Measurements from ENCODE around the gene SLC4A2. TPM values are rescaled to one million over a fixed set of nuclear protein-coding genes. Genes with fewer than 3 reads are reported as not detected.
"Not testable (repeated sequence)": the region's sequence is repeated elsewhere in the genome, so short reads cannot be mapped to it uniquely, and the experiment has no call there.

Gene SLC4A2
- total RNA-seq, result 100 to 1,000 TPM in 1 of 5 experiments, 10 to 100 TPM in 4; 38.7 to 125 (median 65.9) TPM
- 10 to 100 TPM in 1 of 2 donors, 1 to 10 TPM in 1; 7.9 to 12.1 TPM for polyA plus RNA-seq
- 41.3 reads per million, percentile 67 among the genes with 10 or more reads in this experiment for total RNA-seq

- peak within 1 kb of the TSS; percentile 86 to 96 (median 93) for H3K27ac Mint-ChIP-seq
- Histone ChIP-seq H3K4me1 (ENCODE audit: control insufficient read depth in 2 of 2, insufficient read depth in 2 of 2, low read length in 2 of 2) (peaks cover 25 to 32% of the 10 kb centered on the region in 2 donors), H3K27ac (ENCODE audit: low read depth, low read length) (peak within 1 kb of the TSS; percentile 92), H3K27me3 (ENCODE audit: control insufficient read depth in 2 of 2, insufficient read depth in 2 of 2, low read length in 2 of 2) (no peaks in the 10 kb centered on the region), H3K9me3 (ENCODE audit: control insufficient read depth in 2 of 3, low read length in 3 of 3) (no peaks in the 10 kb centered on the region), H3K4me3 (ENCODE audit: low read length) (peak within 1 kb of the TSS; percentile 78), H3K36me3 (ENCODE audit: control insufficient read depth in 2 of 3, insufficient read depth in 3 of 3, low read length in 3 of 3) (peaks cover 0 to 3% (median 0%) of the 10 kb centered on the region in 3 experiments)
- H3K27me3 Mint-ChIP-seq, result no peaks in the 10 kb centered on the region
- peaks cover 0 to 3% (median 0%) of the 10 kb centered on the region in 5 donors for H3K36me3 Mint-ChIP-seq
- DNase-seq (peak; percentile 46 to 82 (median 61)), ATAC-seq (peak; percentile 37)
- ChIA-PET CTCF (interaction anchor here (1.2 to 3.5 kb wide), 2 partner anchors 25 to 41 kb away, joined by 7 to 15 read pairs; partner anchors contain the start of gene TMUB1), POLR2A (interaction anchor here (0.5 to 2.8 kb wide), 7 partner anchors 21 to 83 kb away, joined by 3 to 14 read pairs (median 6); partner anchors contain the start of genes ABCB8, FASTK and TMUB1)
- intact Hi-C loops (cut with micrococcal nuclease), result loop anchor here (1.0 to 5.0 kb wide), 9 partner anchors 8 to 691 kb away; partner anchors contain the start of genes REPIN1 (in 1 of the 2) and ZNF775 (in 1 of the 2)
- H3K9me3 Mint-ChIP-seq, result peaks cover 0 to 1% (median 0%) of the 10 kb centered on the region in 11 donors
- peaks cover 25 to 38% (median 35%) of the 10 kb centered on the region in 7 donors for H3K4me1 Mint-ChIP-seq
- H3K4me3 Mint-ChIP-seq, result peak within 1 kb of the TSS; percentile 91 to 99 (median 94)
These were observed at the start of gene SLC4A2 for GRCh38 chr7:151059367-151060112. SLC4A2 (plus strand) TSS chr7:151059589; CDS start chr7:151061988, 2,399 bp downstream.

GRCh38 chr7:151010037-151010306 is 49.4 kb upstream of the SLC4A2 start:
- Mint-ChIP-seq H3K36me3 (peaks cover 0 to 12% (median 0%) of the 10 kb centered on the region in 5 donors), H3K4me3 (peak overlapping the region in 5 of 10 donors; percentile 57 to 79 (median 65)), H3K27me3 (no peaks in the 10 kb centered on the region), H3K9me3 (peaks cover 0 to 4% (median 0%) of the 10 kb centered on the region in 11 donors), H3K27ac (peak overlapping the region; percentile 81 to 99 (median 94)), H3K4me1 (peaks cover 42 to 87% (median 75%) of the 10 kb centered on the region in 7 donors)
- intact Hi-C loops (cut with micrococcal nuclease), result loop anchor here (5.0 kb wide), 3 partner anchors 217 to 688 kb away; partner anchors contain the start of genes ABCF2 (in 1 of the 2), ACTR3C (in 1 of the 2) and LRRC61 (in 1 of the 2)
- no peak overlapping the region for H3K4me3 ChIP-seq (ENCODE audit: low read length)
- peak overlapping the region; percentile 73 for H3K27ac ChIP-seq (ENCODE audit: low read depth, low read length)
- CTCF ChIA-PET, result interaction anchor here (0.7 to 5.1 kb wide), 6 partner anchors 8 to 140 kb away, joined by 3 to 29 read pairs (median 12); partner anchors contain the start of gene NOS3
- no peaks in the 10 kb centered on the region for H3K9me3 ChIP-seq (ENCODE audit: control insufficient read depth in 2 of 3, low read length in 3 of 3)
- DNase-seq, result no peak
- H3K36me3 ChIP-seq (ENCODE audit: control insufficient read depth in 2 of 3, insufficient read depth in 3 of 3, low read length in 3 of 3), result no peaks in the 10 kb centered on the region
- peaks cover 60 to 76% of the 10 kb centered on the region in 2 donors for H3K4me1 ChIP-seq (ENCODE audit: control insufficient read depth in 2 of 2, insufficient read depth in 2 of 2, low read length in 2 of 2)
- H3K27me3 ChIP-seq (ENCODE audit: control insufficient read depth in 2 of 2, insufficient read depth in 2 of 2, low read length in 2 of 2), result no peaks in the 10 kb centered on the region
- POLR2A ChIA-PET, result interaction anchor here (0.6 to 4.9 kb wide), 12 partner anchors 10 to 277 kb away, joined by 3 to 33 read pairs (median 4); partner anchors contain the start of genes ABCB8 and NOS3
- no peak for ATAC-seq

- ATAC-seq (no peak), DNase-seq (peak in 6 of 9 donors; percentile 39 to 56 (median 50))
- H3K27ac ChIP-seq (ENCODE audit: low read depth, low read length), result peak overlapping the region; percentile 73
- CTCF ChIA-PET, result interaction anchor here (0.6 to 5.1 kb wide), 11 partner anchors 8 to 529 kb away, joined by 3 to 29 read pairs (median 4); partner anchors contain the start of gene NOS3
- intact Hi-C loops (cut with micrococcal nuclease), result loop anchor here (5.0 kb wide), 3 partner anchors 217 to 688 kb away; partner anchors contain the start of genes ABCF2 (in 1 of the 2), ACTR3C (in 1 of the 2) and LRRC61 (in 1 of the 2)
- Mint-ChIP-seq H3K4me1 (peaks cover 47 to 88% (median 76%) of the 10 kb centered on the region in 7 donors), H3K27ac (peak overlapping the region; percentile 81 to 99 (median 94)), H3K27me3 (no peaks in the 10 kb centered on the region), H3K4me3 (peak overlapping the region; percentile 37 to 85 (median 66)), H3K36me3 (peaks cover 0 to 18% (median 0%) of the 10 kb centered on the region in 5 donors), H3K9me3 (peaks cover 0 to 4% (median 0%) of the 10 kb centered on the region in 11 donors)
- H3K4me1 ChIP-seq (ENCODE audit: control insufficient read depth in 2 of 2, insufficient read depth in 2 of 2, low read length in 2 of 2), result peaks cover 64 to 81% of the 10 kb centered on the region in 2 donors
- POLR2A ChIA-PET, result interaction anchor here (0.6 to 4.9 kb wide), 18 partner anchors 9 to 435 kb away, joined by 3 to 33 read pairs (median 3); partner anchors contain the start of genes ABCB8 and NOS3
- H3K4me3 ChIP-seq (ENCODE audit: low read length), result no peak overlapping the region
- H3K27me3 ChIP-seq (ENCODE audit: control insufficient read depth in 2 of 2, insufficient read depth in 2 of 2, low read length in 2 of 2), result no peaks in the 10 kb centered on the region
- H3K9me3 ChIP-seq (ENCODE audit: control insufficient read depth in 2 of 3, low read length in 3 of 3), result no peaks in the 10 kb centered on the region
- H3K36me3 ChIP-seq (ENCODE audit: control insufficient read depth in 2 of 3, insufficient read depth in 3 of 3, low read length in 3 of 3), result no peaks in the 10 kb centered on the region
These were observed 48.9 kb upstream of the SLC4A2 start for GRCh38 chr7:151010307-151011096.

DNA sequence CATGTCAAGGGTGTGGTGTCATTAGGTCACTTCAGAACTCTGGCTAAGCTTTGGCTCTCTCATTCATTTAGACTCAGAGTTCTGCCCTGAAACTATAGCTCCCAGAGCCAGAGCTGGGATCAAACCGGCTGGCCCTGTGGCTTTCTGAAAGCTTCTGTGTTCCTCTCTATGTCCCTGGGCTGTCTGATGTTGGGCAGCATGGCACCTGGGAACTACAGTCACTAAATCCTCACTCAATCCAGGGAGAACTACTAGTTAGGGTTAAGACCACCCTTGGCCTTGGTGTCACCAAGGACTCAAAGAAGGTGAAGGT is 48.3 kb upstream of the SLC4A2 start:
- Histone ChIP-seq H3K27ac (ENCODE audit: low read depth, low read length) (peak overlapping the region; percentile 73), H3K4me3 (ENCODE audit: low read length) (no peak overlapping the region)
- intact Hi-C loops (cut with micrococcal nuclease), result loop anchor here (5.0 kb wide), 3 partner anchors 216 to 689 kb away; partner anchors contain the start of genes ABCF2 (in 1 of the 2), ACTR3C (in 1 of the 2) and LRRC61 (in 1 of the 2)

GRCh38 chr7:151011616-151012015 is 47.8 kb upstream of the SLC4A2 start:
- peak overlapping the region; percentile 97 for H3K27ac ChIP-seq (ENCODE audit: low read depth, low read length)
- ATAC-seq; H3K36me3 ChIP-seq (ENCODE audit: control insufficient read depth in 2 of 3, insufficient read depth in 3 of 3, low read length in 3 of 3); H3K9me3 Mint-ChIP-seq; DNase-seq; H3K4me3 ChIP-seq (ENCODE audit: low read length); H3K27me3 Mint-ChIP-seq; H3K9me3 ChIP-seq (ENCODE audit: control insufficient read depth in 2 of 3, low read length in 3 of 3); H3K27me3 ChIP-seq (ENCODE audit: control insufficient read depth in 2 of 2, insufficient read depth in 2 of 2, low read length in 2 of 2): not testable (repeated sequence)
- intact Hi-C loops (cut with micrococcal nuclease), result loop anchor here (2.0 to 5.0 kb wide), 5 partner anchors 37 to 689 kb away; partner anchors contain the start of genes ABCF2 (in 1 of the 2), ACTR3C (in 1 of the 2), AGAP3 (in 1 of the 2) and LRRC61 (in 1 of the 2)
- Mint-ChIP-seq H3K4me1 (peaks cover 53 to 90% (median 77%) of the 10 kb centered on the region in 7 donors), H3K4me3 (peak overlapping the region; percentile 42 to 91 (median 66)), H3K36me3 (peaks cover 0 to 20% (median 0%) of the 10 kb centered on the region in 5 donors), H3K27ac (peak overlapping the region; percentile 81 to 99 (median 98))
- POLR2A ChIA-PET, result interaction anchor here (0.9 to 4.9 kb wide), 6 partner anchors 8 to 436 kb away, joined by 3 to 33 read pairs (median 7); partner anchors contain the start of gene ABCB8
- peaks cover 64 to 89% of the 10 kb centered on the region in 2 donors for H3K4me1 ChIP-seq (ENCODE audit: control insufficient read depth in 2 of 2, insufficient read depth in 2 of 2, low read length in 2 of 2)
- CTCF ChIA-PET, result interaction anchor here (0.6 to 5.1 kb wide), 7 partner anchors 18 to 99 kb away, joined by 3 to 28 read pairs (median 5); partner anchors contain the start of gene NOS3

More for the DNA sequence above, 48.3 kb upstream of the SLC4A2 start:
- CTCF ChIA-PET, result interaction anchor here (0.6 to 5.1 kb wide), 9 partner anchors 9 to 530 kb away, joined by 3 to 28 read pairs (median 4); partner anchors contain the start of gene NOS3
- Mint-ChIP-seq H3K27me3 (no peaks in the 10 kb centered on the region), H3K36me3 (peaks cover 0 to 20% (median 0%) of the 10 kb centered on the region in 5 donors), H3K27ac (peak overlapping the region; percentile 81 to 99 (median 94)), H3K4me3 (peak overlapping the region; percentile 37 to 85 (median 66)), H3K4me1 (peaks cover 49 to 90% (median 75%) of the 10 kb centered on the region in 7 donors), H3K9me3 (peaks cover 0 to 4% (median 0%) of the 10 kb centered on the region in 11 donors)
- H3K36me3 ChIP-seq (ENCODE audit: control insufficient read depth in 2 of 3, insufficient read depth in 3 of 3, low read length in 3 of 3), result no peaks in the 10 kb centered on the region
- H3K4me1 ChIP-seq (ENCODE audit: control insufficient read depth in 2 of 2, insufficient read depth in 2 of 2, low read length in 2 of 2), result peaks cover 64 to 87% of the 10 kb centered on the region in 2 donors
- DNase-seq (no peak), ATAC-seq (no peak)
- no peaks in the 10 kb centered on the region for H3K27me3 ChIP-seq (ENCODE audit: control insufficient read depth in 2 of 2, insufficient read depth in 2 of 2, low read length in 2 of 2)
- POLR2A ChIA-PET, result interaction anchor here (0.7 to 4.9 kb wide), 13 partner anchors 9 to 435 kb away, joined by 3 to 33 read pairs (median 5); partner anchors contain the start of genes ABCB8 and NOS3
- no peaks in the 10 kb centered on the region for H3K9me3 ChIP-seq (ENCODE audit: control insufficient read depth in 2 of 3, low read length in 3 of 3)

All from naive thymus-derived CD4-positive, alpha-beta T cell (primary cell).